Measurements from ENCODE around the gene FRMPD1.

- TF ChIP-seq, protein P1, sequence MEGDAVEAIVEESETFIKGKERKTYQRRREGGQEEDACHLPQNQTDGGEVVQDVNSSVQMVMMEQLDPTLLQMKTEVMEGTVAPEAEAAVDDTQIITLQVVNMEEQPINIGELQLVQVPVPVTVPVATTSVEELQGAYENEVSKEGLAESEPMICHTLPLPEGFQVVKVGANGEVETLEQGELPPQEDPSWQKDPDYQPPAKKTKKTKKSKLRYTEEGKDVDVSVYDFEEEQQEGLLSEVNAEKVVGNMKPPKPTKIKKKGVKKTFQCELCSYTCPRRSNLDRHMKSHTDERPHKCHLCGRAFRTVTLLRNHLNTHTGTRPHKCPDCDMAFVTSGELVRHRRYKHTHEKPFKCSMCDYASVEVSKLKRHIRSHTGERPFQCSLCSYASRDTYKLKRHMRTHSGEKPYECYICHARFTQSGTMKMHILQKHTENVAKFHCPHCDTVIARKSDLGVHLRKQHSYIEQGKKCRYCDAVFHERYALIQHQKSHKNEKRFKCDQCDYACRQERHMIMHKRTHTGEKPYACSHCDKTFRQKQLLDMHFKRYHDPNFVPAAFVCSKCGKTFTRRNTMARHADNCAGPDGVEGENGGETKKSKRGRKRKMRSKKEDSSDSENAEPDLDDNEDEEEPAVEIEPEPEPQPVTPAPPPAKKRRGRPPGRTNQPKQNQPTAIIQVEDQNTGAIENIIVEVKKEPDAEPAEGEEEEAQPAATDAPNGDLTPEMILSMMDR (IDR thresholded peaks at IDR 0.05): no peak
- no peak for TF ChIP-seq ZFX (IDR thresholded peaks at IDR 0.05; ENCODE audit: borderline replicate concordance)
These were observed 38.8 kb upstream of the FRMPD1 start for GRCh38 chr9:37611961-37612360.

Data from 22Rv1 (cell line).